NCI-H446 (cell line): ENCODE results near the gene NPTX1.

Source experiments
- DNase-seq, 2 experiments: peaks; one replicate each; lab custom pipeline; 2025; lab: John Stamatoyannopoulos, UW

NPTX1 gene

GRCh38 chr17:80503031-80503430 lies 26.6 kb upstream of the NPTX1 start:
- DNase-seq: no peak

GRCh38 chr17:80502578-80502877 lies 26.1 kb upstream of the NPTX1 start:
- no peak for DNase-seq

- no peak for DNase-seq
Observed at GRCh38 chr17:80501741-80502577, 25.6 kb upstream of the NPTX1 start.

- no peak for DNase-seq
Observed at GRCh38 chr17:80499961-80500665, 23.7 kb upstream of the NPTX1 start.

- no peak for DNase-seq
Observed at GRCh38 chr17:80499560-80499959, 23.2 kb upstream of the NPTX1 start.

GRCh38 chr17:80498920-80499410 lies 22.6 kb upstream of the NPTX1 start:
- no peak for DNase-seq

GRCh38 chr17:80498242-80498919 lies 22.0 kb upstream of the NPTX1 start:
- no peak for DNase-seq

GRCh38 chr17:80497726-80498241 lies 21.4 kb upstream of the NPTX1 start:
- no peak for DNase-seq

GRCh38 chr17:80494547-80494946 lies 18.1 kb upstream of the NPTX1 start:
- no peak for DNase-seq

GRCh38 chr17:80492343-80493136 lies 16.1 kb upstream of the NPTX1 start:
- DNase-seq: no peak

- no peak for DNase-seq
Observed at GRCh38 chr17:80491478-80492342, 15.3 kb upstream of the NPTX1 start.

- DNase-seq: no peak
Observed at GRCh38 chr17:80487511-80487910, 11.1 kb upstream of the NPTX1 start.

GRCh38 chr17:80486692-80487091 lies 10.3 kb upstream of the NPTX1 start:
- DNase-seq: no peak

- DNase-seq: peak in 1 of 2 experiments; percentile 57
Observed at GRCh38 chr17:80485846-80486245, 9.4 kb upstream of the NPTX1 start.

GRCh38 chr17:80482555-80483308 lies 6.3 kb upstream of the NPTX1 start:
- DNase-seq: no peak

GRCh38 chr17:80482058-80482318 lies 5.6 kb upstream of the NPTX1 start:
- no peak for DNase-seq

- DNase-seq: no peak
Observed at GRCh38 chr17:80481284-80482057, 5.1 kb upstream of the NPTX1 start.

GRCh38 chr17:80480248-80480647 lies 3.8 kb upstream of the NPTX1 start:
- DNase-seq: no peak

- no peak for DNase-seq
Observed at GRCh38 chr17:80479246-80479566, 2.8 kb upstream of the NPTX1 start.
